ENCODE measurements around the gene SDF2L1.
A peak's percentile ranks its signal among the peaks of the same experiment; 100 is the strongest.

Gene SDF2L1

DNA sequence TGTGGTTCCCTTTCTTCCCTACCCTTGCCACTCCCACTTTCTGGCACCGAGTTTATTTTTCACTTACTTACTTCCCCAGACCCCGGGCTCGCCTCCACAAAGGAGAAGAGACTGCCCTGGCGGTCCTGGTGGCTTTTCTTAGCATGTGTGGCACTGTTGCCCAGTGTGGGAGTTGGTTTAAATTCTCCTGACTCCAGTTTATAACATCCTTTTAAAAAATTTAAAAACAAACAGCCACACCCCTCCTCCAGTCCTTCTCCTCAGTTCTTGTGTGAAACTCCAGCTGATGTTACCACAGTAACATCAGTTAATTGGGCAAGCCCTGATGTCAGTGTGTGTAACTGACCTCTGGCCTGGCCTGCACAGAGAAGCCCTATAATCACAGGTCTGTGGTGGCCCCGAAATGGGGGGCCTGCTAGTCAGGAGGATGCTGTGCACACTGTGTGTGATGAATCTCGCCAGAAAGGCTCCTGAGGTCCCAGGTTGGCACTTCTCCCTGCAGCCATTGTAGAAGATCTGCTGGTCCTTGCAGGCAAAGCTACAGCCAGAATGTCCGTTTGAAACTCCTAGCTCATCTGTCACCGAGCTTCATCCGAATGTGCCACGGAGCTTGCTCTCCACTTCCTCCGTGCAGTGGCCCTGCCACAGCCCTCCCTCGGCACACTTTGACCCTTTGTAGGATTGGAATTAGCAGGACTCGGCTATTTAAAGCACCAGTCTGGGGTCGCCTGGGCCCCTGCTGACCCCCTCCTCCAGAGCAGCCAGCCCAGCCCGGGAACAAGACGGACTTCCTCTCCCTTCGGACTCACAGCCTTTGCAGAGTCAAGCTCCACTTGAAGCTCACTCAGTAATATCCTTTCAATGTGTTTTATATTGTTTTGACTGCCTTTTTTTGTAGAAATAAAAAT is 19.8 kb upstream of the SDF2L1 start:
- DNase-seq (ENCODE audit: low read depth), result no peak

DNA sequence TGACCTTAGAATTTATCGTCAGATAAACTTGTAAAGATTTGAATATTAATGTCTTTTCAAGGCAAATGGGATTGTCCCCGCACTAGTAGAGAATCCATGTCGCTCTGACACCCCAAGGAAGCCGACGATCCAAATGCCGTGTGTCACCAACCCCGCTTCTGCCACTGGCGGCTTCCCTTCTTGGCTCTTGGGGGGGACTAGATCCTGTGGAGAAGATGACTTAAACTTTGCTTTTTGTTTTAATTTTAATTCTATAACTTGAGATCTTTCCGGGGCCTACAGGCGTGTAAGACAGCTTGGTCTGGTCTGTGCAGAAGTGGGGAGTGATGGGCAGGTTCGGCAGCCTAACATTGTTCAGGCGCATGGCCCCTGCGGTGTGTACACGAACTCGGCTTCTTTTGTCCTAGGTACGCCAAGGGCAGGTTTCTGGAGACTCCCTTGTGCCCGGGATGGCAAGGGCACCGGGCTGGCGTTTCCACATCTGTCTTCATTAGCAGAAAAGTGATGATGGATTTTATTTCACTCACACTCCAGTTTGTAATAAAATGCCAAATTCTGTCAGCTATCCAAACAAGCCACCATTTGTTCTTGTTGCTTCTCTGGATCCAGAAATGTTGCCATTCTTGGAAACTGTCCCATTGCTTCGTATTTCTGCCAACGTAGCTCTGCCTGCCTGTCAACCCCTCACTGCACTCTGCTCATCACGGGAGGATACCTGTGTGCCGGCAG is 19.0 kb upstream of the SDF2L1 start:
- DNase-seq (ENCODE audit: low read depth), result no peak

DNA sequence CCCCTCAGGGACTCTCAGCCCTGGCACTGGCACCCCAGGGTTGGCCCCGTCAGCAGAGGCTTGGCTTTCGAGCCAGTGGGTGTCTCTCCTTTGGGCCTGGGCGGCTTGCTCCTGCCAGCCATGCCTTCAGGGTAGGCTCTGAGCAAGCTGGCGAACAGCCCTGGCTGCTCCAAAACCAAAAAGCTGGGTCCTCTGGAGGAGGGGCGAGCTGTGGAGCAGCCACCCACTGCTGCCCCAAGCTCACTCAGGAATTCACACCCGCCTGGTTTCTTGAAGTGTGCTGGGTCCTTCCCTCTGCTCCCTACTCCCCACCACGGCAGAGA is 18.5 kb upstream of the SDF2L1 start:
- DNase-seq (ENCODE audit: low read depth), result no peak

DNA sequence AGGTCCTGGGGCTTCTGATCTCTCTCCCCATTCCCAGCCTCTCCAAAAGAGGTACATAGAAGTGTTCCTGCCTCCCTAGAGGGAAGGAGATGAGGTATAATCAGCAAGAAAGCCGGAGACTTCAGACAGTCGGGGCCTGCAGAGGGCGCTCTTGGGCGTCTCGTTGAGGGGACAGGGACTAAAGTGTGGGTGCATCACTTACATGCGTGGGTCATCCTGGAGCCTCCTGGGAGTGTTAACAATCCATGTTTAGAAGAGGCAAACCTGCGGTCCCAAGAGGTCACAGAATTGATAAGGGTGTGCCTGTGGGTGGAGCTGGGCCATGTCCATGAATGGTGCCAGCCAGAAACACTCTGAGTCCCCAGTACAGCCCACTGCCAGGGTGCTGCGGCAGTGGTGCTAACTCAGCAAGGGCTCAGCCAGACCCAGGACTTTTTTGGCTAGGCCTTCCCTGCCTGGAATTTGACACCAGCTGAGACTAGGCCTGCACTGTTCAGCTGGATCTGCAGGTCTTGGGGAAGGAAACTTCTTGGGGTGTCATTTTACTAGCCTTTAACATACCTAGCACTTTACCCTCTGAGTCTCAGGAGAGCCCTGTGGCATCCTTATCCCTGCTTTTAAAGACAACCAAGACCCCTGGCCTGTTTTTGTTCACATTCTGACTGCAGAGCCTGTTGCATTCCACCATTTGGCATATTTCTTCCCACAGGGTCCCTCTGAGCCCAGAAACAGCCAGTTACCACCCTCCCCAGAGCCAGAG is 17.8 kb upstream of the SDF2L1 start:
- DNase-seq (ENCODE audit: low read depth), result peak; percentile 50

DNA sequence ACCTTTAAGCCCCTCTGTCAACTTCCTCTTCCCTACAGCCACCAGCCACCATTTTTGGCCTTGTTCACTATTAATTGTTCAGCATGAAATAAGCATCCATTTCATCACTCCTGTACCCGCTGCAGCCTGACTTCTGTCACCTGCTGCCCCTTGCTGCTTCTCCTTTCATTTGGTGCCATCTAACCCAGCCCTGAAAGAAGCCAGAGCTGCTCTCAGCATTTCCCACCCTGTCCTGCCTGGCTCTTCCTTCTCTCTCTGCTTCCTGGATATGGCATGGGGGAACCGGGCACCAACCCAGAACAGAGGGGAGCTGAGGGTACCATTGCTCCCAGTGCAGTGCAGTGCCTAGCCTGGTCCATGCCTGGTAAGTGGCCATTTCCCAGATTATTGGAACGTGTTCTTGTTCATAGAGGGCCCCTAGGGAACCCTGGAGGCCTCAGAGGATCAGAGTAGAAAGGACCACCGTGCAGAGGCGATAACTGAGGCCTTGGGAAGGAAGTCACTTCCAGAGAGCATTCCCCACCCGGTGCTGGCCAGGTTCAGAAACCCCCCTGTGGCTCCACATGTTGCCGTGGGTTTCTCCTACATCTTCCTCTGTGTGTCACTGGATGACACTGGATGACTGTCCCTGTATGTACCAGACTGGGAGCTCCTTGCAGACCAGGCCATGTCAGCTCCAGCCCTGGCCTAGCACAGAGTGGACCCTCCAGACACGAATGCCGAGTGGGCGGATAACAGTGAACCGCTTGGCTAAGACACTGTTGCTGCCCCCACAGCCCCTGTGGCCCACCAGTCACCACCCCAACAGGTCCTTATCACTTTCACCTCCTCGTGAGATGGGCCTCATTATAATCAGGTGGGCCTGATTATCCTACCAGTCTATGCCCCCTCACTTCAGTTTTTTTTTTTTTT is 17.0 kb upstream of the SDF2L1 start:
- DNase-seq (ENCODE audit: low read depth), result no peak

DNA sequence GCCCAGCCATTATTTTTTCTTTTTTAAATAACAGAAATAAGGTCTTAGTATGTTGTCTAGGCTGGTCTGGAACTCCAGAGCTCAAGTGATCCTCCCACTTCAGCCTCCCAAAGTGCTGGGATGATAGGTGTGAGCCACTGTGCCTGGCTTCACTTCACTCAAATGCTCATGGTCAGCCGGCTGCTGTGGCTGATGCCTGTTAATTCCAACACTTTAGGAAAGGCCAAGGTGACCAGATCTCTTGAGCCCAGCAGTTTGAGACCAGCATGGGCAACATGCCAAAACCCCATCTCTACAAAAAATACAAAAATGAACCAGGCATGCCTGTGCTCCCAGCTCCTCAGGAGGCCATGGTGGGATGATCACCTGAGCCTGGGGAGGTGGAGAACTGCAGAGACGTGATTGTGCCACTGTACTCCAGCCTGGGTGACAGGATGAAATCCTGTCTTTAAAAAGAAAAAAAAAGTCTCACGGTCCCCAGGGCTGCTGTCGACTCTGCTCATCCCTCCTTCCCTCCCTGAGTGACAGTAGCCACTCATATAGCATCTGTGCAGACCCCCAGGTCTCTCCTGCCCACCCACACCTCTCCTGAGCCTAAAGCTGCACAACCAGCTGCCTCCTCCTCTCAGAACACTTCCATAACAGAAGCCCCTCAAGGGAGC is 15.9 kb upstream of the SDF2L1 start:
- no peak for DNase-seq (ENCODE audit: low read depth)

DNA sequence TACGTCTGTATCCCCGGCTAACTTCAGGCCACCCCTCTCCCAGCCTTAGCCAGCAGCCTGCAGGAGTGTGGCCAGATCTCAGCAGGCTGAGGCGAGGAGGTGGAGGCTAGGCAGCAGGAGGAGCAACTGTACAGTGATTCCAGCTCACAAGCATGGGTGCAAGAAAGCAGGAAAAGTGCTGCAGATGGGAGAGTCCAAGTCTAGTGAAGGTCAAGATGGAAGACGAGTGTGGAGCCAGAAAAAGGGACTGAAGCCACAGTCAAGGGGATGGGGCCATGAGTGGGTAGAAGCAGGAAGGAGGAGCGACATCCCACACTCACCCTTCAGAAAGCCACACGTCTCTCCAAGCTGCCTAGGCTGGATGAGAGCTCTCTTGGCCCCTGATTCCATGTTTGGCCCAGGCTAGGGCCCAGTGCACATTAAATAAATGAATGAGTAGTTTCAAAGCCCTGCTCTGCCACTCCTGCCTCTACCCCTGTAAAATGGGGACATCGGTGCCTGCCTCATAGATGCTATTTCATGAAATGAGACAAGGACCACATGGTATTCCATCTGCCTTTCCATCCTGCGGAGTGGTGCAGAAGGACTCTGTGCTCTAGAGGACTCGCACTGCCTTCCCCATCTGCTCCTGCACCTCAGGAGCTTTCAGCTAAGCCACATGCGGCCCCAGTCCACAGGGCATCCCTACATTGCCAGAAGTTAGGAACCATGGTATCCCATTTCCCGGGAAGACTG is 15.2 kb upstream of the SDF2L1 start:
- no peak for DNase-seq (ENCODE audit: low read depth)

DNA sequence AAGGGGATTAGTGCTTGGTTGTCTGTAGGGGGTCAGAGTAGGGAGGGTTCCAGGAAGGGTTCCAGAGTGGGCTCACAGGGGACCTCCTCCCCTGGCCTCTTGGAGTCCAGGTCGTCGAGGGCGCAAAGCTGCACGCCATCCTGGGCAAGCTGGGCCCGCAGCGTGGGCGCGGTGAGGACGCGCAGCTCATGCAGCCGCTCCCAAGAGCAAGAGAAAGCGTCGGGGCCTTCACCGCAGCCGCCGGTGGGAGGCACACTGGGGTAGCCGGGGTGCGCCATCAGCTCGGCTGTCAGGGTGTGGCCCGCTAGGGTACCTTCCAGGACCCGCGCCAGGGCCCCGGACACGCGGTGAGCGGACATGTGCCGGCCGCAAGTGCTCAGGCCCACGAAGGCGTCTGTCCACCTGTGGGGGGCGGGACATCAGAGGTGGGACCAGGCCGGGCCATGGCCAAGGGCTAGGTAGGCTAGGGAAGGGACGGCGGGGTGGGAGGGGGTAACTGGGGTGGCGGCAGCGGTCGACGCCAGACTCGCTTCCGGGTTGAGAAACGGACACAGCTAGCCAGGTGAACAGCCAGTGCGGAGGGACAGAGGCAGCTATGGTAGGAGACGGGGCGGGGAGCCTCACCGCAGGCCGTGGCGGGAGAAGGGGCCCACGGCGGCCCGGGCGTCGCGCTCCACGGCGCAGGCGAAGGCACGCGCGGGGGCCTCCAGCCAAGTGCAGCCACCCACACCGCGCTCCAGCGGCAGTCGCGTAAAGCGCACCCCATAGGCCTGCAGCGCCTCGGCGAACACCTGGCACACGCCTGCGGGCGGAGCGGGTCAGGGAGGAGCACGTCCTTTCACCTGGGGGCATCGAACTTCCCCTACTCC is 13.5 kb upstream of the SDF2L1 start:
- no peak for DNase-seq (ENCODE audit: low read depth)

DNA sequence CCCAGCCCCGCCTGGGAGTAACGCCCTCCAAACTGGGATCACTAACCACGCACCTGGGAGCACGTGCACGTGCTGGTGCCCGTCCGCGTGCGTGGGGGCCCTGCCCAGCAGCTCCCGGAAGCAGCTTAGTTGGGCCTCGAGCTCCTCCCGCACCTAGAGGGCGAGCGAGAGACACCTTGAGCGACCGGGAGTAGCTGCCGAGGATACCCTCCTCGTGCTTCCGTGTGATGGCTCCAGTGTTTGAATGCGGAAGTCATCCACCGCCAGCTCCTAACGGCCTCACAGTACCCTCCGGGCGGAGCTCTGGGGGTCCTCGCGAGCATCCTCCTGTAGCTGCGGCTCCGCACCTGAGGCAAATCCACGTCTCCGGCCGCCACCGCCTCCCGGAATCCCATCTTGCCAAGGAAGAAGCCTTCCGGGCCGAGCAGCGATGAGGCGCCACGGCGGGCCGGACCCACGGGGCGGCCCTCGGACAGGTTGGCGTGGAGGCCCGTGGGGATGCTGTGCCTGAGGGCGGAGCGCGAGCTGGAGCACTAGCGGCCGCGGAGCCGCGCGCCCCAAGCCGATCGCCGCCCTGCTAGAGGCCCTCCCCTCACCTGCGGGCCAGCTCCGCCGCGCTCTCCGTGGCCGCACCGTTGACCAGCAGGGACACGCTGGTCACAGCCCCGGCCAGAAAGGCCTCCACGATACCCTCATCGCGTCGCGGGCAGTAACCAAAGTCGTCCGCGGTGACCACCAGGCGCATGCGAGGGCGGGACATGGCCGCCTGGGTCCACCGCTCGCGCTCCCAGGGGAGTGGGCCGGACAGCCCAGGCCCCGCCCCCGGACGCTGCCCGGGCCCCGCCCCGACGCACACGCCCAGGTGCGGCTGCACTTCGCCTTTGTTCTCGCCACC is 12.6 kb upstream of the SDF2L1 start, which contains the start of gene YDJC:
Gene YDJC (minus strand): TSS at position 768 of the 895 bp plus-strand sequence. CDS start 8 bp downstream, at position 760.
- peak; percentile 95 for DNase-seq (ENCODE audit: low read depth)

DNA sequence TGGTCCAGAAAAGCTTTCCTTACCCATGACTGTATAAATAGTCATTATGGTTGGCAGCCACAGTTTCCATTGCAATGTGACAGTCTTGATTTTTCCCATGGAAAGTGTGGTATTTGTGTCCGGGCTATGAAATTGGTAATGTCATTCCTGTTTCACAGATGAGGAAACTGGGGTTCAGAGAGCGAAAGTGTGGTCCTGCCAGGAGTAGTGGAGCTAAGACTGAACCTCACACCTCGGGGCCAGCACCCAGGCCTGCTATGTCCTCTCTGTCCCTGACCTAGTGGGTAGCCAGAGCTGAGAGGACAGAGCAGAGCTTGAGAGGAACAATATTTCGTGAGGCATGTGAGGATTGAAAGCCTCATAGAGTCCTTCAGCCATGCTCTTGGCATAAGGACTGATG is 11.1 kb upstream of the SDF2L1 start:
- no peak for DNase-seq (ENCODE audit: low read depth)

DNA sequence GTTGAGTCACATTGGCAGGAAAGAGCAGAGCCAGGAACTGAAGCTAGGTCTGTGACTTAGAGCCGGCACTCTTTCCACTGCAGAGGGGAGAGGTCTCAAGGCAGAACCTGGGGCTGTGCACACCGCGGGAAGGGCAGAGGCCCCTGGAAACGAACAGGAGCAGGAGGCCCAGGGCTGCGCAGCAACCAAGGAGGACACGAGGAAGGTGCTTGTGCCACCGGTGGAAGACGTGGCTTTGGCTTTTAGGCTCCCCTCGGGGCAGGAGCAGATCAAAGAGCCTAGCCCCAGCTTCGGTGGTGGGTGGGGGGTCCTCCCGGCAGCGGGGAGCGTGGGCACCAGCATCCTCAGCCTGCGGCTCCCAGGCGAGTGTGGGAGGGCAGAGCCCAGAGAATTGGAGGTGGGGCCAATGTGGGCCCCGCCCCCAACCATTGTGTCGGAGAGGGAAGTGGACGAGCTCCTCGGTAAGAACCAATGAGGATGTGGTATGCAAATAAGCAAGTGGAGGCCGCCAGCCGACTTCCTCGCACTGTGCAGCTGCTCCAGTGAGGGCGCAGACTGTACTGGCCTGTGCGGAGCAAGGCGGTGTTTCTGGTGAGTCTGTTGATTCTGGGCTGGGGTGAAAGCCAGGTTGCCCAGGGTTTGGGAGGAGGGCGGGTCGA is 9.7 kb upstream of the SDF2L1 start, which contains the start of gene CCDC116:
Gene CCDC116 (plus strand): TSS at position 524 of the 659 bp plus-strand sequence. CDS start 422 bp downstream, outside the sequence.
- DNase-seq (ENCODE audit: low read depth), result peak; percentile 63

- DNase-seq (ENCODE audit: low read depth), result no peak
These were observed 9.2 kb upstream of the SDF2L1 start for GRCh38 chr22:21632931-21633330.

GRCh38 chr22:21633481-21633880 is 8.6 kb upstream of the SDF2L1 start:
- no peak for DNase-seq (ENCODE audit: low read depth)

GRCh38 chr22:21634081-21634480 is 8.0 kb upstream of the SDF2L1 start:
- no peak for DNase-seq (ENCODE audit: low read depth)

- no peak for DNase-seq (ENCODE audit: low read depth)
These were observed 7.3 kb upstream of the SDF2L1 start for GRCh38 chr22:21634844-21635243.

GRCh38 chr22:21635771-21636510 is 6.2 kb upstream of the SDF2L1 start:
- DNase-seq (ENCODE audit: low read depth), result no peak

Measured in activated T-cell treated with anti-CD3 and anti-CD28 coated beads for 48 hours (primary cell).